ENCODE results near the gene CACNA1I. TPM values are rescaled to one million over a fixed set of nuclear protein-coding genes. Genes with fewer than 3 reads are reported as not detected.

The CACNA1I gene
- total RNA-seq, 1 experiment from 2014 or later: 0.15 TPM

DNA sequence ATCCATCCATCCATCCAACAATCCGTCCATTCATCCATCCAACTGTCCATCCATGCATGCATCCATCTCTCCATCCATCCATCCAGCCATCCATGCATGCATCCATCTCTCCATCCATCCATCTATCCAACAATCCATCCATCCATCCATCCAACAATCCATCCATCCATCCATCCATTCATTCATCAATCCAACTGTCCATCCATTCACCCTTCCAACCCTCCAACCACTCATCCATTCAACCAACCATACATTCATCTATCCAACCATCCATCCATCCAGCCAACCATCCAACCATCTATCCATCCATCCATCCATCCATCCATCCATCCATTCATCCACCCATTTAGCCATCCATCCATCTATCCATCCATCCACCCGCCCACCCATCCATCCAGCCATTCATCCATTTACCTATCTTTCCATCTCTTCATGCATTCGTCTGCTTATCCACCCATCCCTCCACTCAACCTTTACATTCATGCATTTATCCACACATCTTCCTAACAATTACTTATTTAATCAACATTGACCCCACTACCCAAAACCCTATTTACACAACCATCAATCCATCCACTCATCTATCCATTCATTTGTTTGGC is 12.6 kb downstream of the CACNA1I start:
- no peak for TF ChIP-seq CBX3 (IDR thresholded peaks at IDR 0.05; ENCODE audit: low read depth)
- TF ChIP-seq EGR1 (IDR thresholded peaks at IDR 0.05; ENCODE audit: low read depth): no peak
- TF ChIP-seq CEBPB (IDR thresholded peaks at IDR 0.05; ENCODE audit: low read depth): no peak
- TF ChIP-seq RAD21 (IDR thresholded peaks at IDR 0.05; ENCODE audit: low read depth): no peak
- no peak for TF ChIP-seq EZH2phosphoT487 (IDR thresholded peaks at IDR 0.05; ENCODE audit: borderline replicate concordance)
- no peak for TF ChIP-seq TCF7L2 (IDR thresholded peaks at IDR 0.05; ENCODE audit: borderline replicate concordance, extremely low read depth, insufficient read depth, insufficient read length)
- no peak for TF ChIP-seq YY1 (IDR thresholded peaks at IDR 0.05; ENCODE audit: extremely low read depth, insufficient replicate concordance, low read depth, low read length)
- no peak for TF ChIP-seq SP1 (IDR thresholded peaks at IDR 0.05; ENCODE audit: low read depth)
- TF ChIP-seq, protein P1, sequence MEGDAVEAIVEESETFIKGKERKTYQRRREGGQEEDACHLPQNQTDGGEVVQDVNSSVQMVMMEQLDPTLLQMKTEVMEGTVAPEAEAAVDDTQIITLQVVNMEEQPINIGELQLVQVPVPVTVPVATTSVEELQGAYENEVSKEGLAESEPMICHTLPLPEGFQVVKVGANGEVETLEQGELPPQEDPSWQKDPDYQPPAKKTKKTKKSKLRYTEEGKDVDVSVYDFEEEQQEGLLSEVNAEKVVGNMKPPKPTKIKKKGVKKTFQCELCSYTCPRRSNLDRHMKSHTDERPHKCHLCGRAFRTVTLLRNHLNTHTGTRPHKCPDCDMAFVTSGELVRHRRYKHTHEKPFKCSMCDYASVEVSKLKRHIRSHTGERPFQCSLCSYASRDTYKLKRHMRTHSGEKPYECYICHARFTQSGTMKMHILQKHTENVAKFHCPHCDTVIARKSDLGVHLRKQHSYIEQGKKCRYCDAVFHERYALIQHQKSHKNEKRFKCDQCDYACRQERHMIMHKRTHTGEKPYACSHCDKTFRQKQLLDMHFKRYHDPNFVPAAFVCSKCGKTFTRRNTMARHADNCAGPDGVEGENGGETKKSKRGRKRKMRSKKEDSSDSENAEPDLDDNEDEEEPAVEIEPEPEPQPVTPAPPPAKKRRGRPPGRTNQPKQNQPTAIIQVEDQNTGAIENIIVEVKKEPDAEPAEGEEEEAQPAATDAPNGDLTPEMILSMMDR (IDR thresholded peaks at IDR 0.05 in 2 of 3, conservative IDR thresholded peaks at IDR 0.05 in 1 of 3; ENCODE audit: borderline replicate concordance in 1 of 3, insufficient read depth in 1 of 3, low read depth in 2 of 3, low read length in 2 of 3): no peak
- TF ChIP-seq SRF (IDR thresholded peaks at IDR 0.05; ENCODE audit: low read depth): no peak
- TF ChIP-seq SIN3A (IDR thresholded peaks at IDR 0.05; ENCODE audit: low read depth): no peak
- no peak for TF ChIP-seq EZH2 (IDR thresholded peaks at IDR 0.05)
- TF ChIP-seq ZBTB33 (IDR thresholded peaks at IDR 0.05; ENCODE audit: extremely low read depth, insufficient replicate concordance, low read length): no peak
- TF ChIP-seq ZNF274 (IDR thresholded peaks at IDR 0.05; ENCODE audit: low read depth, low read length): no peak
- no peak for TF ChIP-seq ZFX (IDR thresholded peaks at IDR 0.05)
- intact Hi-C loops (cut with micrococcal nuclease): no loop called here
- RAD21 ChIA-PET (ENCODE audit: low non-redundant PET in 1 of 2, low total read pairs in 2 of 2, uncharacterized antibody in 2 of 2, unreplicated experiment in 2 of 2): no interaction called here
- POLR2A ChIA-PET: no interaction called here
- Histone ChIP-seq H3K4me2 (ENCODE audit: low read length) (no peak overlapping the region), H3K9ac (ENCODE audit: low read length) (no peak overlapping the region), H3K4me1 (ENCODE audit: control insufficient read depth in 1 of 2, insufficient read depth in 2 of 2, low read length in 2 of 2) (no peaks in the 10 kb centered on the region), H3K36me3 (ENCODE audit: control insufficient read depth in 1 of 2, insufficient read depth in 2 of 2, low read length in 2 of 2) (no peaks in the 10 kb centered on the region), H3K9me3 (ENCODE audit: control insufficient read depth in 1 of 2, insufficient read depth in 1 of 2, low read depth in 1 of 2, low read length in 2 of 2) (no peaks in the 10 kb centered on the region), H3K9me2 (ENCODE audit: insufficient read depth) (no peaks in the 10 kb centered on the region), H2AFZ (ENCODE audit: low read depth, low read length, poor library complexity, severe bottlenecking) (no peak overlapping the region), H3K27me3 (ENCODE audit: insufficient read depth, low read length) (peaks cover 7% of the 10 kb centered on the region; the same call in 1 of the 2 replicates), H3K27ac (ENCODE audit: low read depth, low read length) (no peak overlapping the region), H3K79me2 (ENCODE audit: insufficient read depth, low read length) (no peaks in the 10 kb centered on the region), H3K4me3 (replicated peaks in 1 of 2; ENCODE audit: low read depth in 1 of 2, low read length in 2 of 2) (no peak overlapping the region), H4K20me1 (ENCODE audit: insufficient read depth) (no peaks in the 10 kb centered on the region)
- DNase-seq (ENCODE audit: low read depth, low spot score) (no peak), ATAC-seq (no peak)
- no TSS peak for BruUV-seq (replicated peaks)
- CTCF ChIA-PET: no interaction called here
